ENCODE results near the gene ANKRD13C. TPM values are rescaled to one million over a fixed set of nuclear protein-coding genes. Genes with fewer than 3 reads are reported as not detected.

ANKRD13C gene, protein sequence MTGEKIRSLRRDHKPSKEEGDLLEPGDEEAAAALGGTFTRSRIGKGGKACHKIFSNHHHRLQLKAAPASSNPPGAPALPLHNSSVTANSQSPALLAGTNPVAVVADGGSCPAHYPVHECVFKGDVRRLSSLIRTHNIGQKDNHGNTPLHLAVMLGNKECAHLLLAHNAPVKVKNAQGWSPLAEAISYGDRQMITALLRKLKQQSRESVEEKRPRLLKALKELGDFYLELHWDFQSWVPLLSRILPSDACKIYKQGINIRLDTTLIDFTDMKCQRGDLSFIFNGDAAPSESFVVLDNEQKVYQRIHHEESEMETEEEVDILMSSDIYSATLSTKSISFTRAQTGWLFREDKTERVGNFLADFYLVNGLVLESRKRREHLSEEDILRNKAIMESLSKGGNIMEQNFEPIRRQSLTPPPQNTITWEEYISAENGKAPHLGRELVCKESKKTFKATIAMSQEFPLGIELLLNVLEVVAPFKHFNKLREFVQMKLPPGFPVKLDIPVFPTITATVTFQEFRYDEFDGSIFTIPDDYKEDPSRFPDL
- total RNA-seq, result 79.0 TPM
- polyA plus RNA-seq, result 14.4 TPM

DNA sequence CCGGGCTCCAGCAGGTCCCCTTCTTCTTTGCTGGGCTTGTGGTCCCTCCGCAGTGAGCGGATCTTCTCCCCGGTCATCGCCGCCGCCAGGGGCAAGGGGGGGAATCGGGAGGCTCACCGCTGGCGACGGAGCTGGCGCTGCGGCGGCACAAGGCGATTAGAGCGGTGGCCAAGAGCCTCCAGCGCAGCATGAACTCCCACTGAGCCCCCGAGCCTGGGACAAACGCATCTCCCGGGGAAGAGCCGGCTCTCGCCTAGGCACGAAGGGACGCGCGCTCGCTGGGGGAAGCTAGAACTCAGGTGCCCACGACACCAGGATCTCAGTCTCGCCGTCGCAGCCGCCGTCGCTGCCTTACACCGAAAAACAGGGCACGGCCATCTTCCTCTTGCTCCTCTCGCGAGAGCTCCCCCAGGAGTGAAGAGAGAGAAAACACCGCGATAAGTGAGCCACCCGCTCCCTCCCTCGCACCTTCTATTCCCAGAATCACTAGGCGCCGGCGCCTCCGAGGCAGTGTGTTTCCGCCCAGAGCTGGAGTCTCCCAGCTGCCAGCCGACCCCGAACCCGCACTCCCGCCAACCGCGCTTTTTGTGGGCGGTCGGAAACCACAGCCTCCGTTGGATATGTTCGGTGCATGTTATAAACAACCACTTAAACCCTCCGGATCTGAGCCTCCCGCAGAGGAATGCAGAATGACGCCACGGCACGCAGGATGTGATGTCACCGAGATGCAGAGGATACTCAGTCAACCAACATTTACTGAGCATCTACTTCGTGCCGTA lies at the start of gene ANKRD13C:
ANKRD13C (minus strand) TSS at position 391 of the 779 bp plus-strand sequence; CDS start at position 77, 314 bp downstream.
- WGBS, result under 1% methylated on average over 65 of the region's 65 CpGs

DNA sequence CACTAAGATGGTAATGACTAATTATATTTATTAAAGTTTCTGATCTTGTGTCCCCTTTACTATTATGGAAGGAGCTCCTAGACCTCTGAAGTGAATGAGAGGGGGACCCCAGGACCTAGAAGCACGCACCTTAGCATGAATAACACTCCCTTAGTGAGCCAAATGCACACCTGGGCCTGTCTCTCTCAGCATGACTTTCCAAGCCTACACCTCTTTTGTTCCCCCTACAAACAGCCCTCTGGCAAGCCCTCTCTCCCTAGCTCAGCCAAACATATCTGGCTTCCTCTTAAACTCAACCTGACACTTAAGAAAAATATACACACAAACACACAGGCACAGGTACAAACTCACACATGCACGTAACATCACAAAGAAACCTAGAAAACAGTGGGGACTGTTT lies 49.2 kb upstream of the ANKRD13C start:
- 86% methylated on average over 2 of the region's 2 CpGs for WGBS
- no peaks in the 10 kb centered on the region for H3K36me3 ChIP-seq (ENCODE audit: insufficient read depth)
- no peaks in the 10 kb centered on the region for H3K4me1 ChIP-seq (ENCODE audit: insufficient read depth)
- no peak overlapping the region for H3K27ac ChIP-seq (ENCODE audit: low read depth)
- H3K4me3 ChIP-seq (ENCODE audit: low read depth, low read length), result no peak overlapping the region
- DNase-seq (ENCODE audit: extremely low spot score), result no peak

More for the DNA sequence above, at the start of gene ANKRD13C:
- Histone ChIP-seq H3K4me3 (ENCODE audit: low read depth, low read length) (peak within 1 kb of the TSS; percentile 84), H3K4me1 (ENCODE audit: insufficient read depth) (no peaks in the 10 kb centered on the region), H3K27ac (ENCODE audit: low read depth) (peak within 1 kb of the TSS; percentile 91), H3K36me3 (ENCODE audit: insufficient read depth) (no peaks in the 10 kb centered on the region)
- DNase-seq (ENCODE audit: extremely low spot score), result peak; percentile 96

- no peaks in the 10 kb centered on the region for H3K36me3 ChIP-seq (ENCODE audit: insufficient read depth)
- no peaks in the 10 kb centered on the region for H3K4me1 ChIP-seq (ENCODE audit: insufficient read depth)
- no peak overlapping the region for H3K27ac ChIP-seq (ENCODE audit: low read depth)
- DNase-seq (ENCODE audit: extremely low spot score), result no peak
- 79% methylated on average over 1 of the region's 1 CpG for WGBS
- no peak overlapping the region for H3K4me3 ChIP-seq (ENCODE audit: low read depth, low read length)
Measured at GRCh38 chr1:70401974-70402373, 47.5 kb upstream of the ANKRD13C start.

GRCh38 chr1:70400335-70400734 lies 45.8 kb upstream of the ANKRD13C start:
- no peak overlapping the region for H3K4me3 ChIP-seq (ENCODE audit: low read depth, low read length)
- DNase-seq (ENCODE audit: extremely low spot score), result no peak
- WGBS, result 88% methylated on average over 1 of the region's 1 CpG
- H3K4me1 ChIP-seq (ENCODE audit: insufficient read depth), result no peaks in the 10 kb centered on the region
- H3K36me3 ChIP-seq (ENCODE audit: insufficient read depth), result no peaks in the 10 kb centered on the region
- H3K27ac ChIP-seq (ENCODE audit: low read depth), result no peak overlapping the region

DNA sequence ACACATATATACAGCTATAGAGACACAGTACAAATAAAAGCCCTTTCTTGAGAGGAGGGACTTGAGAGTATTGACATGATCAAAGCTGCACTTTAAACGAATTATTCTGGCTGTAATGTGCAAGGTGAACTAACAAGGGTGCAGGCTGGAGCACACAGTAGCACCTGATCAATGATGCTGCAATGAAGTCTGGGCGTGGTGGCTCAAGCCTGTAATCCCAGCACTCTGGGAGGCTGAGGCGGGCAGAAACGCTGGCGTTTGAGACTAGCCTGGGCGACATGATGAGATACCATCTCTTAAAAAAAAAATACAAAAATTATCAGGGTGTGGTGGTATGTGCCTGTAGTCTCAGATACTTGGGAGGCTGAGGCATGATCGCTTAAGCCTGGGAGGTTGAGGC lies 42.5 kb upstream of the ANKRD13C start:
- WGBS, result 84% methylated on average over 7 of the region's 7 CpGs
- Histone ChIP-seq H3K4me3 (ENCODE audit: low read depth, low read length) (no peak overlapping the region), H3K27ac (ENCODE audit: low read depth) (no peak overlapping the region), H3K36me3 (ENCODE audit: insufficient read depth) (no peaks in the 10 kb centered on the region), H3K4me1 (ENCODE audit: insufficient read depth) (no peaks in the 10 kb centered on the region)
- no peak for DNase-seq (ENCODE audit: extremely low spot score)

- Histone ChIP-seq H3K4me1 (ENCODE audit: insufficient read depth) (no peaks in the 10 kb centered on the region), H3K27ac (ENCODE audit: low read depth) (no peak overlapping the region), H3K4me3 (ENCODE audit: low read depth, low read length) (no peak overlapping the region), H3K36me3 (ENCODE audit: insufficient read depth) (no peaks in the 10 kb centered on the region)
- WGBS, result 75% methylated on average over 2 of the region's 2 CpGs
- no peak for DNase-seq (ENCODE audit: extremely low spot score)
Measured at GRCh38 chr1:70396607-70397006, 42.1 kb upstream of the ANKRD13C start.

DNA sequence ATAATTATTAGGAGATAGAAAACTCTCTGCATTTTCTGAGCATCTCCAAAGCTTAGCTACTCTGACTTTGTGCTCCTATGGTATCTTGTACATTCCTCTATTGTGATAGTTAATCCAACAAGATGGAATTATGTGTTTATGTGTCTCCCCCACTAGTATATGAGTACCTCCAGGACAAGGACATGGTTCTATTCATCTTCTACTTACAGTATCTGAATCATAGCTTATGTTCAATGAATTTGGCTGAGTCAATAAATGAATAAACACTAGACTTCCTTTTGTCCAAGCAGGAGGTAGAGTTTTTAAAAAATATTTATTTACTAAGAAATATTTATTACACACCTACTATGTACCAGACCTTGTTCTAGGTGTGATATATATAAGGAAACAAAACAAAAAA lies 38.1 kb upstream of the ANKRD13C start:
- no peaks in the 10 kb centered on the region for H3K36me3 ChIP-seq (ENCODE audit: insufficient read depth)
- DNase-seq (ENCODE audit: extremely low spot score), result no peak
- H3K27ac ChIP-seq (ENCODE audit: low read depth), result no peak overlapping the region
- no peaks in the 10 kb centered on the region for H3K4me1 ChIP-seq (ENCODE audit: insufficient read depth)
- no peak overlapping the region for H3K4me3 ChIP-seq (ENCODE audit: low read depth, low read length)

DNA sequence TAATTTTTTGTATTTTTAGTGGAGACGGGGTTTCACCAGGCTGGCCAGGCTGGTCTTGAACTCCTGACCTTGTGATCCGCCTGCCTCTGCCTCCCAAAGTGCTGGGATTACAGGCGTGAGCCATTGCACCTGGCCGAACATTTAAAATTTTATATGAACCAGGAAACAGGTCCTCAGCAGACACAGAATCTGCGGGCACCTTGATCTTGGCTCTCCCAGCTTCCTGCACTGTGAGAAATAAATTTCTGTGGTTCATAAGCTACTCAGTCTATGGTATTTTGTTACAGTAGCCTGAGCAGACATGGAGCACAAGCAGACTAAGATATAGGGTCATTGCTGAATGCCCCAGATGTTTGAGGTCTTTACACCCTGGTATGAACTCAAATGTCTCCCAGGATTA lies 33.0 kb upstream of the ANKRD13C start:
- WGBS, result 84% methylated on average over 5 of the region's 5 CpGs
- no peak overlapping the region for H3K4me3 ChIP-seq (ENCODE audit: low read depth, low read length)
- H3K4me1 ChIP-seq (ENCODE audit: insufficient read depth), result no peaks in the 10 kb centered on the region
- H3K36me3 ChIP-seq (ENCODE audit: insufficient read depth), result no peaks in the 10 kb centered on the region
- H3K27ac ChIP-seq (ENCODE audit: low read depth), result no peak overlapping the region
- DNase-seq (ENCODE audit: extremely low spot score), result no peak

DNA sequence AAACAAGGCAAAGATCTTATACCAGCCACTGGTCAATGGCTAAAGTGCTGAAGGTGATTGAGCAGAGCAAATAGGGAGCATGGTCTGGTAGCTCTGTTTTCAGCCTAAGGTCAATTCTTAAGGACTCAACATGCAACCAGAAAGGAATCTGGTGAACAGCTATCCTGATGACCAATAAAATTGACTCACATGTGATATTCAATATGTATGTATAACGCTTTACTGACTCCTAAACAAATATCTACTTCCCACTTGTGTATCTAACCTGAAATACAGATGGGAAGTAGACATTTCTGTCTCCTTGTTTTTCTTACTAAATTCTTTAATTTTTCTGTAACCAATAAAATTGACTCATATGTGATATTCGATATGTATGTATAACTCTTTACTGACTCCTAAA lies 31.6 kb upstream of the ANKRD13C start:
- no peaks in the 10 kb centered on the region for H3K36me3 ChIP-seq (ENCODE audit: insufficient read depth)
- no peak overlapping the region for H3K27ac ChIP-seq (ENCODE audit: low read depth)
- no peak overlapping the region for H3K4me3 ChIP-seq (ENCODE audit: low read depth, low read length)
- 95% methylated on average over 2 of the region's 2 CpGs for WGBS
- DNase-seq (ENCODE audit: extremely low spot score), result no peak
- no peaks in the 10 kb centered on the region for H3K4me1 ChIP-seq (ENCODE audit: insufficient read depth)

- no peaks in the 10 kb centered on the region for H3K36me3 ChIP-seq (ENCODE audit: insufficient read depth)
- no peaks in the 10 kb centered on the region for H3K4me1 ChIP-seq (ENCODE audit: insufficient read depth)
- no peak overlapping the region for H3K27ac ChIP-seq (ENCODE audit: low read depth)
- no peak for DNase-seq (ENCODE audit: extremely low spot score)
- no peak overlapping the region for H3K4me3 ChIP-seq (ENCODE audit: low read depth, low read length)
- WGBS, result 89% methylated on average over 6 of the region's 6 CpGs
Measured at GRCh38 chr1:70385477-70385876, 31.0 kb upstream of the ANKRD13C start.

DNA sequence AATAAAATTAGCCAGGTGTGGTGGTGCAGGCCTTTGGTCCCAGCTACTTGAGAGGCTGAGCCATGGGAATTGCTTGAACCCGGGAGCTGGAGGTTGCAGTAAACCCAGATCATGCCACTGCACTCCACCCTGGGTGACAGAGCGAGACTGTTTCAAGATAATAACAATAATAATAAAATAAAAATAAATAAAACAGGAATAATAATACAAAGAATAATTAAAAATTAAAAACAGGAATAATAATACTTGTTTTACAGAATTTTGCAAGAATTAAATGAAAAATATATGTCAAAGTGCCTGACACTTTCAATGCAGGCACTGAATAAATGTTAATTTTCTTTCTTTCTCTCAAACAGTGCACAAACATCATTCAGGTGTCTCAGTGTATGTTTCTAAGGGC lies 30.0 kb upstream of the ANKRD13C start:
- 98% methylated on average over 2 of the region's 2 CpGs for WGBS
- DNase-seq (ENCODE audit: extremely low spot score), result no peak
- Histone ChIP-seq H3K4me1 (ENCODE audit: insufficient read depth) (no peaks in the 10 kb centered on the region), H3K36me3 (ENCODE audit: insufficient read depth) (no peaks in the 10 kb centered on the region), H3K4me3 (ENCODE audit: low read depth, low read length) (no peak overlapping the region), H3K27ac (ENCODE audit: low read depth) (no peak overlapping the region)

DNA sequence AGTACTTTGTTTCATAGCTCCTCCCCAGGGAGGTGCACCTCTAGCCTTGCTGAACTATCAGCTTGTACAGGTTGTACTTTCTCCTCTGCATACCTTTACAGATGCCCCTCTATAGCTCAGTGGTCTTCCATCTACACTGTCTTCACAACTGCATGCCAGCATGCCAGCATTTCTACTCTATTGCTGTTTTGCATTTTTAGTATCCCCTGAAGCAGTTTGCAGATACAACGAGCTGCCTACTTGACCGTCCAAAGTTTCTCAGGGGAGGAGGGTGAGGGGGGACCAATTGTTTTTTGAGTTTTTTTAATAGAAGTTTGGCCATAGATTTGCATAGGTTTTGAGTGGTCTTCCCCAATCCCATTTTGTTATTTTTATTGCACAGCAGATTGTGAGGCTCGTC lies 29.0 kb upstream of the ANKRD13C start:
- H3K4me3 ChIP-seq (ENCODE audit: low read depth, low read length), result no peak overlapping the region
- no peaks in the 10 kb centered on the region for H3K36me3 ChIP-seq (ENCODE audit: insufficient read depth)
- no peak overlapping the region for H3K27ac ChIP-seq (ENCODE audit: low read depth)
- 72% methylated on average over 3 of the region's 3 CpGs for WGBS
- no peaks in the 10 kb centered on the region for H3K4me1 ChIP-seq (ENCODE audit: insufficient read depth)
- no peak for DNase-seq (ENCODE audit: extremely low spot score)

GRCh38 chr1:70382682-70383081 lies 28.2 kb upstream of the ANKRD13C start:
- DNase-seq (ENCODE audit: extremely low spot score), result no peak
- Histone ChIP-seq H3K4me3 (ENCODE audit: low read depth, low read length) (no peak overlapping the region), H3K36me3 (ENCODE audit: insufficient read depth) (no peaks in the 10 kb centered on the region)

DNA sequence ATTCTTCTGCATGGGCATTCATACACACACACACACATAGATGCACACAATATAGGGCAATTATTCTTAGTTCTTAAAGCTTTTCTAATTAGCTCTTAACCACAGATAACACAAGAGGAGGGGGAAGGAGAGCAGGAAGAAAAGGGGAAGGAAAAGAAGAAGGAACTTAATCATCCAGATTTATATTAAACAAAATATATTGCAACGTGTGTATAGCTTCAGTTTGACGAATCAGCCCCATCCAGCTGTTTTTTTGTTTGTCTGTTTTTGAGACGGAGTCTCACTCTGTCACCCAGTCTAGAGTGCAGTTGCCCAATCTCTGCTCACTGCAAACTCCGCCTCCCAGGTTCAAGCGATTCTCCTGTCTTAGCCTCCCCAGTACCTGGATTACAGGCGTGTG lies 21.7 kb upstream of the ANKRD13C start:
- no peak for DNase-seq (ENCODE audit: extremely low spot score)
- H3K4me3 ChIP-seq (ENCODE audit: low read depth, low read length), result no peak overlapping the region
- no peak overlapping the region for H3K27ac ChIP-seq (ENCODE audit: low read depth)
- H3K4me1 ChIP-seq (ENCODE audit: insufficient read depth), result no peaks in the 10 kb centered on the region
- no peaks in the 10 kb centered on the region for H3K36me3 ChIP-seq (ENCODE audit: insufficient read depth)
- WGBS, result 79% methylated on average over 6 of the region's 6 CpGs

More at GRCh38 chr1:70382682-70383081, 28.2 kb upstream of the ANKRD13C start:
- Histone ChIP-seq H3K4me1 (ENCODE audit: insufficient read depth) (no peaks in the 10 kb centered on the region), H3K27ac (ENCODE audit: low read depth) (no peak overlapping the region)

All from urinary bladder (tissue), 4 donors.